PFSK-1 (cell line): ENCODE measurements around the gene MYO9A.

Experiments used
- POLR2AphosphoS5 ChIP-seq: IDR thresholded peaks from 2 replicates; pipeline ENCODE4 v1.6.1; 2012; ENCODE audit warnings: low read depth, mild to moderate bottlenecking, control low read depth, low read length, moderate library complexity
- TAF1 ChIP-seq: IDR thresholded peaks from 2 replicates; pipeline ENCODE4 v1.6.1; 2012; ENCODE audit warnings: low read length, control low read depth, borderline replicate concordance; ENCODE audit not compliant: insufficient read depth
- TF ChIP-seq, protein P1 (sequence below), 2 experiments: IDR thresholded peaks; 2 replicates each; pipeline versions ENCODE4 v1.6.1 to v1.8.0; 2011 to 2012; ENCODE audit warnings: low read depth in 2 of 2, low read length in 2 of 2, control low read depth in 1 of 2, inconsistent platforms in 1 of 2, mild to moderate bottlenecking in 1 of 2, moderate library complexity in 1 of 2; ENCODE audit not compliant: insufficient read depth in 1 of 2

DNA sequence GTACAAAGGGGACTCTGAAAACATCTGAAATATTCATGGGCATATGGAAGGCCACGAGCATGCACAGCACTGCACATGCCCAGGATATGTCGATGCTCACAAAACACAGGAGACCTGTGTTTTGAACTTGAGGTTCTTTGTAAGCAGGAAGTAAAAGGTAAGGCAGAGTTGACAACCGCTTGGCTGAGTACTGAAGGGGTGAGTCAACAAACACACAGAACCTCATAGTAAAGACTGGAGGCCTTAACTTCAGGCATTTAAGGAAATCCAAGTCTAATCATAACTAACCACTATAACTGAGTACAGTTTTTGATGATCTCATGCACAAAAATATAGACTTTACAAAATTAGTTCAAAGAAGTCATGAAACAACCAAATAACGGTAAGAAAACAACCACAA lies 80.6 kb downstream of the MYO9A start:
- TF ChIP-seq, protein P1, sequence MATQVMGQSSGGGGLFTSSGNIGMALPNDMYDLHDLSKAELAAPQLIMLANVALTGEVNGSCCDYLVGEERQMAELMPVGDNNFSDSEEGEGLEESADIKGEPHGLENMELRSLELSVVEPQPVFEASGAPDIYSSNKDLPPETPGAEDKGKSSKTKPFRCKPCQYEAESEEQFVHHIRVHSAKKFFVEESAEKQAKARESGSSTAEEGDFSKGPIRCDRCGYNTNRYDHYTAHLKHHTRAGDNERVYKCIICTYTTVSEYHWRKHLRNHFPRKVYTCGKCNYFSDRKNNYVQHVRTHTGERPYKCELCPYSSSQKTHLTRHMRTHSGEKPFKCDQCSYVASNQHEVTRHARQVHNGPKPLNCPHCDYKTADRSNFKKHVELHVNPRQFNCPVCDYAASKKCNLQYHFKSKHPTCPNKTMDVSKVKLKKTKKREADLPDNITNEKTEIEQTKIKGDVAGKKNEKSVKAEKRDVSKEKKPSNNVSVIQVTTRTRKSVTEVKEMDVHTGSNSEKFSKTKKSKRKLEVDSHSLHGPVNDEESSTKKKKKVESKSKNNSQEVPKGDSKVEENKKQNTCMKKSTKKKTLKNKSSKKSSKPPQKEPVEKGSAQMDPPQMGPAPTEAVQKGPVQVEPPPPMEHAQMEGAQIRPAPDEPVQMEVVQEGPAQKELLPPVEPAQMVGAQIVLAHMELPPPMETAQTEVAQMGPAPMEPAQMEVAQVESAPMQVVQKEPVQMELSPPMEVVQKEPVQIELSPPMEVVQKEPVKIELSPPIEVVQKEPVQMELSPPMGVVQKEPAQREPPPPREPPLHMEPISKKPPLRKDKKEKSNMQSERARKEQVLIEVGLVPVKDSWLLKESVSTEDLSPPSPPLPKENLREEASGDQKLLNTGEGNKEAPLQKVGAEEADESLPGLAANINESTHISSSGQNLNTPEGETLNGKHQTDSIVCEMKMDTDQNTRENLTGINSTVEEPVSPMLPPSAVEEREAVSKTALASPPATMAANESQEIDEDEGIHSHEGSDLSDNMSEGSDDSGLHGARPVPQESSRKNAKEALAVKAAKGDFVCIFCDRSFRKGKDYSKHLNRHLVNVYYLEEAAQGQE (IDR thresholded peaks at IDR 0.05; ENCODE audit: insufficient read depth in 1 of 2, low read depth in 2 of 2, low read length in 2 of 2) = no peak
- TF ChIP-seq TAF1 (no peak), POLR2AphosphoS5 (no peak)
